Inflammatory macrophage treated with lipopolysaccharide for 1 hour (primary cell): Measurements from ENCODE around the gene PIAS2.
"Not testable (repeated sequence)": the region's sequence is repeated elsewhere in the genome, so short reads cannot be mapped to it uniquely, and the experiment has no call there.

Source experiments
- DNase-seq, 2 donors: peaks; one replicate each; pipeline ENCODE4 v3.0.0-alpha.2; 2020 to 2022

PIAS2 gene

DNA sequence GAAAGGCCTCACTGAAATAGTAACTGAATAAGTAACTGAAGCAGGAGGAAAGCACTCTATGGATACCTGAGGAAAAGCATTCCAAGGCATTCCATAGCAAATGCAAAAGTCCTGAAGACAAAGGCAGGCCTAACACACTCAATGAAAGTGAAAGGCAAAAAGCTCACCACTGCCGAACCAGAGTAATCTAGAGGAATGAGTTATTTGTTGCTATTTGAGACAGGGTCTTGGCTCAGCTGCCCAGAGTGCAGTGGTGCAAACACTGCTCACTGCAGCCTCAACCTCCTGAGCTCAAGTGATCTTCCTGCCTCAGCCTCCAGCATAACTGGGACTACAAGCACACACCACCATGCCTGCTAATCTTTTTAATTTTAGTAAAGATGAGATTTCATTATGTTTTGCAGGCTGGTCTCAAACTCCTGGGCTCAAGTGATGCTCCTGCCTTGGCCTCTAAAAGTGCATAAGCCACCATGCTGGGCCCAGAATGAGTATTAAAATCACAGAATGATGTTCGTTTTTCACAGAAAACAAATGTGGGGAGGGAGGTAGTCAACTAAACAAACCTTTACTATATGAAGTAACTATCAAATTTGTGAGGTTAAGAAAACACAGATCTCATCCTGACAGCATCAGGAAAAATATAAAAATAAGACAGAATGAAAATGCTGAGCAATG, 17.9 kb downstream of the PIAS2 start:
- DNase-seq, result no peak

GRCh38 chr18:46894124-46894523, 23.2 kb downstream of the PIAS2 start:
- DNase-seq, result no peak

- no peak for DNase-seq
These were observed 23.9 kb downstream of the PIAS2 start for GRCh38 chr18:46893360-46893759.

GRCh38 chr18:46892842-46893241, 24.5 kb downstream of the PIAS2 start:
- no peak for DNase-seq

GRCh38 chr18:46891742-46892214, 25.5 kb downstream of the PIAS2 start:
- no peak for DNase-seq

DNA sequence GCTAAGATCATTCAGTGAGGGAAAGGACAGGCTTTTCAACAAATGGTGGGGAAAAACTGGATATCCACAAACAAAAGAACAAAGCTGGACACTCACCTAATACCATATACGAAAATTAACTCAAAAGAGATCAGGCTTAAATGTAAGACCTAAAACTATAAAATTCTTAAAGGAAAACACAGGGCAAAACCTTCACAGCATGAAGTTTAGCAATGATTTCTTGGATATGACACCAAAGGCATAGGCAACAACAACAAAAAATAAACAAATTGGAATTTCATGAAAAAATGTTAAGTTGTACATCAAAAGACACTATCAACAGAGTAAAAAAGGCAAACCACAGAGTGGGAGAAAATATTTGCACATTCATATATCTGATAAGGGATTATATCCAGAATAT, 28.3 kb downstream of the PIAS2 start:
- no peak for DNase-seq

DNA sequence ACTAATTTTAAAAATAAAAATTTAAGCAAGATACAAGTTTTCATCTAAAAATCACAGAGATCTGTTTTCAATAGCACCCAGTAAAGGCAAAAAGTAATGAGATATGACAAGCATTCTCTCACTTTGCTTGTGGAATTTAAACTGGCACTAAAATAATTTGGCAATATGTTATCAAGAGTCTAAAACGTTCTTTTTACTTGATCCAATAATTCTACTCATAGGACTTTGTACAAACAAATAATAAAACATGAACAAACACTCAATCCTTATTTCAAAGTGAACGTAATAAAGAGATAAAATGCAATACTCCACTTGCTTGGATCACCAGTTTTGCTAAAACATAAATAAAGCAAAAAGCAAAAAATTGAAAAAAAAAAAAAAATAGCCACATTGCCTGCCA, 30.4 kb downstream of the PIAS2 start:
- no peak for DNase-seq

- no peak for DNase-seq
These were observed 34.1 kb downstream of the PIAS2 start for GRCh38 chr18:46883180-46883579.

- no peak for DNase-seq
These were observed 39.8 kb downstream of the PIAS2 start for GRCh38 chr18:46877329-46877987.

DNA sequence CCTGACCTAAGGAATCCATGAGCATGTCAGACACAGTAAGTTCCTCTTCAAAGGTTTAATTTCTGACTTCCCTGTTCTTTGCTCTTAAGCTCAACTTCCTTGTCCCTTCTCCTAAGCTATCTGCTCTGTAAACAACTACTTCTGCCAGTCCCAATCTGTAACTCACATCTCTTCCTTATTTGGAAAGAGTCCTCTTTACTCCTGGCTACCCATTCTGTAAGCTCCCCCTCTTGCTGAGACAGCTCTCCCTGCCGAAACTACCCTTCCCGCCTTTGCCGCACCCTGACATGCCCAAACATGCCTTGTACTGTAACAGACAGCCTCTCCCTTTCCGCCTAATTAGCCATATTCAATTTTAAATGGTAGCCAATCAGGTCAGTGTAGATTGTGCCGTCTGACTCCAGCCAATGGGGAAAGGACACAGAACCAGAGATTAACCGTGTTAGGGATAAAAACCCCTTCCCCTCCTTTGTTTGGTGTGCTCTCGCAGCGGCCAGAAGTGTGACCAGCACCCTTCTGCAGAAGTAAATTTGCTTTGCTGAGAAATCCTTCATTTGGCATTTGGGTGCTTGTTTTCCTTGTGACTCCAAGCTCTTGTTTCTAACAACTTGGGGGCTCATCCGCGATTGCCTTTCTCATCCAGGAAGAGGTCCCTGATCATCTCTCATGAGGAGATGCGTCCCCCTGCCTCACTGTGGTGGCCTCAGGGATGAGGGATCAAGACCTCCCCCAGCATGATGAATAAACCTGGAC, 49.0 kb downstream of the PIAS2 start:
- DNase-seq, result peak in 1 of 2 donors; percentile 3

DNA sequence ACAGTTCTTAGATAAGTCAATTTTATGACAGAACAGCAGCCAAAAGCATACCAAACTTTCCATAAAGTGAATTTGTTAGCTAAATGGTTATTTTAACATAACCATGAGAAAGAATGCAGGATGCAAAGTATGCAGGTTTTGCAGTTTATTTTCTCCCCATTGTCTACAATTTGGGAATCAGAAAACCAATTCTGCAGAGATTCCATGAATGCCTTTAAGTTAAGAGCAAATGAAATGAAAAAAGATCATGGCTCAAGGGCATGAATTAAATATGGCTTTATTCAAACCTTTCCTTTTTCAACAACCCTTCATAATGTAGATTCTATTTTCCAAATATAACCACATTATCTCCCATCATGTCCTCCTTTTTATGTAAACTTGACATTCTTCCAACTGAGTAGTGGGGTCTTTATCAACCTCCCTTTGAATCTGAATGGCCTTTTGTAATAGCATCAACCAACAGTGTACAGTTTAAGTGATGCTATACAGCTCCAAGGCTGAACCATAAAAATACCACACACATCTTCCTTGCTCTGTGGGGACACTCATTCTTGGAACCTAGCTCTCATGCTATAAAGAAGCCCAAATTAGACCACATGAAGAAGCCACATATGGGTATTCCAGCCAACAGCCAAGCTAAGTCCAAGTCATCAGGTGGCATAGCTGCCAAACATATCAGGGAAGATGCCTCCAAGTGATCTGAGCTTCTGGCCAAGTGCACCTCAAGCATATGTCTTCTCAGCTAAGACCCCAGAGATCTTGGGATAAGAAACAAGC, 49.8 kb downstream of the PIAS2 start:
- DNase-seq, result no peak

DNA sequence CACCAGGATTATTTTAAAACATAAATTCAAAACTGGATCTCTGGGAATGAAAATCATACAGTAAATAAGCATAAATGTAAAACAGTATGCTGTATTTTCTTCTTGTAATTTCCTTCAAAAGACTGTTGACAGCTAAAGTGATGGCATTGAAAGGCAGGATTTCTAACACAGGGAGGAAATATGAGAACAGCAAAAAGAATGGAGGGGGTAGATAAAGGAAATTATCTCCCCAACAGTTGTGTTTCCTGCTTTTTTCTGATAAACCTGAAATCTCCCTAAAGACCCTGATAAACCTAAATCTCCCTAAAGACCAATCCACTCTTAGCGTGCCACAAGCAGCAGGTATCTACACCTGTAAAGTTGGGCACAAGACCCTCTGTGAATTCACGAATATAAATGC, 50.8 kb downstream of the PIAS2 start:
- DNase-seq, result no peak

DNA sequence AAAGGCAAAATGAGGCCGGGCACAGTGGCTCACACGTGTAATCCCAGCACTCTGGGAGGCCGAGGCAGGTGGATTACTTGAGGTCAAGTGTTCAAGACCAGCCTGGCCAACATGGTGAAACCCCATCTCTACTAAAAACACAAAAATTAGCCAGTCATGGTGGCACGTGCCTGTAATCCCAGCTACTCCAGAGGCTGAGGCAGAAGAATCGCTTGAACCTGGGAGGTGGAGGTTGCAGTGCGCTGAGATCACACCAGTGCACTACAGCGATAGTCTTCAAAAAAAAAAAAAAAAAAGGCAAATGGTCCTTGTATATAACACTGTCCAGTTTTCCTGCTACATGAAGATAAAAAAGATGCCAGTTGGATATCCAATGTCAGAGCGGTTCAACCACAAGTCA, 52.1 kb downstream of the PIAS2 start:
- not testable (repeated sequence) for DNase-seq

DNA sequence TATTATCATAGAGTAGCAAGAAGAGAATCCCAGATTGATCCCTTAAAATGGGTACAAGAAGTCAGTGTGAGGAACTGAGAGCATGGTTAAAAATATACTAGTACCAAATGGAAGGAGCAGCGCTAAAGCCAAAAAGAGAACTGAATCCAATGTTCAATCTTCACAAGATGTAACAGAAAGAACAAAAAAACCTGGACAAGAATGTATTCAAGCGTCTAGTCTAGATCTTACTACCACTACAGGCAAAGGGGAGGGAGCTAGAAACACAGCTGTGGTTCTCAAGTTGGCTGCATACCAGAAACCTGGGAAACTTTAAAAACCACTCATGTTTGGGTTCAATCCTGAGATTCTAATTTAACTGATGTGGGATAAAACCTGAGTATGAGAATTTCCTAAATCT, 57.5 kb downstream of the PIAS2 start:
- no peak for DNase-seq

GRCh38 chr18:46858290-46858689, 59.0 kb downstream of the PIAS2 start:
- no peak for DNase-seq

DNA sequence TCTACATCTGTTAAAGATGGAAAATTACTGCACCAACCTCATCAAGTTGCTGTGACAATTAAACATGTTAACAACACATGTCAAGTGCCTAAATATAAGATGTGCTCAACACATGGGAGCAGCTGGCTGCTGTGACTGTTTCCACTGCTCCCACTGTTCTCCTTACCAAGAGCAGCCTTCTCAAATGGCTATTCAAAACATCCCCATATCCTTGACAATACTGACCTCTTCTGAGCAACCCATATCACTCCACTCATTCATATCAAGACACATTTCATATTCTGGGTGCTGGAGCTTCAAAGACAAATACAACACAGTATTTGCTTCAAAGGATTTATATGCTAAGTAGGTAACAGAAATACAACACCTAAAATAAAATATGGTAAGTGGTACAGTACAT, 60.3 kb downstream of the PIAS2 start:
- no peak for DNase-seq

- no peak for DNase-seq
These were observed 68.3 kb downstream of the PIAS2 start for GRCh38 chr18:46849007-46849406.

GRCh38 chr18:46843372-46843771, 73.9 kb downstream of the PIAS2 start:
- no peak for DNase-seq

DNA sequence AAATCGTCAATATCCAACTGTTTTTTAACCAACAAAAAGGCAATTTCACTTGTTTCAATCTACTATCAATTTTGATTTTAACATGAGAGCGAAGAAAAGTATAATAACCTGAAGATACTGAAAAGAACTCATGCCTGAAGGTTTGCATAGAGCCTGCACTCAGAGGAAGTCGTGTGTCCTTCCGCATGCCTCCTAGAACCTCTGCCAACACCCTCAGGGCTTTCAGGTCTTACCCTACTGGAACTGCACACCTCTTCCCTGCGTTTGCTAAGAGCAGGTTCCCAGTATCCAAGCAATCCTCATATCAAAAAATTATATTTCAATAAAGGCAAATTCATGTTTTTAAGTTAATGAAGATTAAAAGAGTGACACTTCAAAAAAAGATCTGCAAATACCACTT, 74.7 kb downstream of the PIAS2 start:
- DNase-seq, result no peak

DNA sequence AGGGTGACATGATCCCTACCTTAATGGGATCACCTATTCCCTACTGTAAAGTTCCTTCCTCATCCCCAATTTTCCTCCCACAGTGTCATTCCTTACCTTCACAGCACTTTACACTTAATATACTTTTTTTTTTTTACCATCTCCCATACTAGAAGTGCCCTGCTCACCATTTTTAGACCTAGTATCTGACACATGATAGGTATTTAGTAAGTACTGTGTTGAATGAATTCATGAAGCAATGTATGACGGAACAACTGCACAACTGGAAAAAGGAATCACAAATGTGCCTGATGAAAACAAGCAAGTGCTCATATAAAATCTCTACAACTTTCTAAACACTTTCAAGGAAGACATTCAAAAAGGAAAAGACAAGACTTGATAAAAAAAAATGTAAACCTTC, 83.4 kb downstream of the PIAS2 start:
- DNase-seq, result no peak

- DNase-seq, result no peak
These were observed 84.5 kb downstream of the PIAS2 start for GRCh38 chr18:46832849-46833248.

- not testable (repeated sequence) for DNase-seq
These were observed 84.9 kb downstream of the PIAS2 start for GRCh38 chr18:46832422-46832821.

- no peak for DNase-seq
These were observed 85.9 kb downstream of the PIAS2 start for GRCh38 chr18:46831434-46831833.
